HEK293 (cell line): Measurements from ENCODE around the gene NFAT5.

Experiments used
- RBAK ChIP-seq: fragments of 450-650 bp; formaldehyde crosslinking; IDR thresholded peaks from 2 replicates; pipeline ENCODE4 v1.5.1; 2016; ENCODE audit warnings: missing biosample characterization, missing genetic modification characterization
- SETDB1 ChIP-seq: IDR thresholded peaks from one replicate; pipeline ENCODE4 v1.6.1; 2017; ENCODE audit warnings: mild to moderate bottlenecking, low read length, moderate library complexity, mixed read lengths; ENCODE audit not compliant: insufficient read length
- YY1 ChIP-seq: fragments of 450-650 bp; formaldehyde crosslinking; IDR thresholded peaks from 2 replicates; pipeline ENCODE4 v1.5.1; 2018; ENCODE audit warnings: missing biosample characterization, missing genetic modification characterization
- ZBTB48 ChIP-seq: fragments of 450-650 bp; formaldehyde crosslinking; IDR thresholded peaks from 2 replicates; pipeline ENCODE4 v1.5.1; 2016; ENCODE audit warnings: missing biosample characterization, missing genetic modification characterization
- ZNF350 ChIP-seq: fragments of 450-650 bp; formaldehyde crosslinking; IDR thresholded peaks from 2 replicates; pipeline ENCODE4 v1.5.0; 2017; ENCODE audit warnings: missing biosample characterization, mild to moderate bottlenecking, missing genetic modification characterization
- TF ChIP-seq, protein P1 (sequence below): fragments of 450-650 bp; formaldehyde crosslinking; IDR thresholded peaks from 2 replicates; pipeline ENCODE4 v1.5.1; 2016; ENCODE audit warnings: missing biosample characterization, missing genetic modification characterization, low read depth
- TF ChIP-seq, protein P2 (sequence below): fragments of 450-650 bp; formaldehyde crosslinking; IDR thresholded peaks from 2 replicates; pipeline ENCODE4 v1.5.1; 2016; ENCODE audit warnings: missing biosample characterization, missing genetic modification characterization
- TF ChIP-seq, protein P3 (sequence below): fragments of 450-650 bp; formaldehyde crosslinking; IDR thresholded peaks from 2 replicates; pipeline ENCODE4 v1.5.1; 2016; ENCODE audit warnings: missing biosample characterization, missing genetic modification characterization

- no peak for TF ChIP-seq SETDB1
- TF ChIP-seq, protein P1, sequence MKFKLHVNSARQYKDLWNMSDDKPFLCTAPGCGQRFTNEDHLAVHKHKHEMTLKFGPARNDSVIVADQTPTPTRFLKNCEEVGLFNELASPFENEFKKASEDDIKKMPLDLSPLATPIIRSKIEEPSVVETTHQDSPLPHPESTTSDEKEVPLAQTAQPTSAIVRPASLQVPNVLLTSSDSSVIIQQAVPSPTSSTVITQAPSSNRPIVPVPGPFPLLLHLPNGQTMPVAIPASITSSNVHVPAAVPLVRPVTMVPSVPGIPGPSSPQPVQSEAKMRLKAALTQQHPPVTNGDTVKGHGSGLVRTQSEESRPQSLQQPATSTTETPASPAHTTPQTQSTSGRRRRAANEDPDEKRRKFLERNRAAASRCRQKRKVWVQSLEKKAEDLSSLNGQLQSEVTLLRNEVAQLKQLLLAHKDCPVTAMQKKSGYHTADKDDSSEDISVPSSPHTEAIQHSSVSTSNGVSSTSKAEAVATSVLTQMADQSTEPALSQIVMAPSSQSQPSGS (tag by site-specific recombination), result no peak
- no peak for TF ChIP-seq RBAK (tag by site-specific recombination)
- TF ChIP-seq, protein P2, sequence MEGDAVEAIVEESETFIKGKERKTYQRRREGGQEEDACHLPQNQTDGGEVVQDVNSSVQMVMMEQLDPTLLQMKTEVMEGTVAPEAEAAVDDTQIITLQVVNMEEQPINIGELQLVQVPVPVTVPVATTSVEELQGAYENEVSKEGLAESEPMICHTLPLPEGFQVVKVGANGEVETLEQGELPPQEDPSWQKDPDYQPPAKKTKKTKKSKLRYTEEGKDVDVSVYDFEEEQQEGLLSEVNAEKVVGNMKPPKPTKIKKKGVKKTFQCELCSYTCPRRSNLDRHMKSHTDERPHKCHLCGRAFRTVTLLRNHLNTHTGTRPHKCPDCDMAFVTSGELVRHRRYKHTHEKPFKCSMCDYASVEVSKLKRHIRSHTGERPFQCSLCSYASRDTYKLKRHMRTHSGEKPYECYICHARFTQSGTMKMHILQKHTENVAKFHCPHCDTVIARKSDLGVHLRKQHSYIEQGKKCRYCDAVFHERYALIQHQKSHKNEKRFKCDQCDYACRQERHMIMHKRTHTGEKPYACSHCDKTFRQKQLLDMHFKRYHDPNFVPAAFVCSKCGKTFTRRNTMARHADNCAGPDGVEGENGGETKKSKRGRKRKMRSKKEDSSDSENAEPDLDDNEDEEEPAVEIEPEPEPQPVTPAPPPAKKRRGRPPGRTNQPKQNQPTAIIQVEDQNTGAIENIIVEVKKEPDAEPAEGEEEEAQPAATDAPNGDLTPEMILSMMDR (tag by site-specific recombination), result no peak
- TF ChIP-seq, protein P3, sequence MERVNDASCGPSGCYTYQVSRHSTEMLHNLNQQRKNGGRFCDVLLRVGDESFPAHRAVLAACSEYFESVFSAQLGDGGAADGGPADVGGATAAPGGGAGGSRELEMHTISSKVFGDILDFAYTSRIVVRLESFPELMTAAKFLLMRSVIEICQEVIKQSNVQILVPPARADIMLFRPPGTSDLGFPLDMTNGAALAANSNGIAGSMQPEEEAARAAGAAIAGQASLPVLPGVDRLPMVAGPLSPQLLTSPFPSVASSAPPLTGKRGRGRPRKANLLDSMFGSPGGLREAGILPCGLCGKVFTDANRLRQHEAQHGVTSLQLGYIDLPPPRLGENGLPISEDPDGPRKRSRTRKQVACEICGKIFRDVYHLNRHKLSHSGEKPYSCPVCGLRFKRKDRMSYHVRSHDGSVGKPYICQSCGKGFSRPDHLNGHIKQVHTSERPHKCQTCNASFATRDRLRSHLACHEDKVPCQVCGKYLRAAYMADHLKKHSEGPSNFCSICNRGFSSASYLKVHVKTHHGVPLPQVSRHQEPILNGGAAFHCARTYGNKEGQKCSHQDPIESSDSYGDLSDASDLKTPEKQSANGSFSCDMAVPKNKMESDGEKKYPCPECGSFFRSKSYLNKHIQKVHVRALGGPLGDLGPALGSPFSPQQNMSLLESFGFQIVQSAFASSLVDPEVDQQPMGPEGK (tag by site-specific recombination), result no peak
- no peak for TF ChIP-seq ZNF350 (tag by site-specific recombination)
- TF ChIP-seq ZBTB48 (tag by site-specific recombination), result no peak
- no peak for TF ChIP-seq YY1 (tag by site-specific recombination)
Measured at GRCh38 chr16:69520413-69520799, 45.4 kb upstream of the NFAT5 start.
